ENCODE data around the gene ADGRG1. TPM values are rescaled to one million over a fixed set of nuclear protein-coding genes. Genes with fewer than 3 reads are reported as not detected.

ADGRG1 gene
- polyA plus RNA-seq, 1 experiment = 2.1 TPM

GRCh38 chr16:57651344-57652333, 23.2 kb downstream of the ADGRG1 start:
- H3K9me3 ChIP-seq (ENCODE audit: control insufficient read depth, insufficient read depth, low read length) = no peaks in the 10 kb centered on the region; the same call in 1 of the 2 replicates
- TF ChIP-seq, protein P1, sequence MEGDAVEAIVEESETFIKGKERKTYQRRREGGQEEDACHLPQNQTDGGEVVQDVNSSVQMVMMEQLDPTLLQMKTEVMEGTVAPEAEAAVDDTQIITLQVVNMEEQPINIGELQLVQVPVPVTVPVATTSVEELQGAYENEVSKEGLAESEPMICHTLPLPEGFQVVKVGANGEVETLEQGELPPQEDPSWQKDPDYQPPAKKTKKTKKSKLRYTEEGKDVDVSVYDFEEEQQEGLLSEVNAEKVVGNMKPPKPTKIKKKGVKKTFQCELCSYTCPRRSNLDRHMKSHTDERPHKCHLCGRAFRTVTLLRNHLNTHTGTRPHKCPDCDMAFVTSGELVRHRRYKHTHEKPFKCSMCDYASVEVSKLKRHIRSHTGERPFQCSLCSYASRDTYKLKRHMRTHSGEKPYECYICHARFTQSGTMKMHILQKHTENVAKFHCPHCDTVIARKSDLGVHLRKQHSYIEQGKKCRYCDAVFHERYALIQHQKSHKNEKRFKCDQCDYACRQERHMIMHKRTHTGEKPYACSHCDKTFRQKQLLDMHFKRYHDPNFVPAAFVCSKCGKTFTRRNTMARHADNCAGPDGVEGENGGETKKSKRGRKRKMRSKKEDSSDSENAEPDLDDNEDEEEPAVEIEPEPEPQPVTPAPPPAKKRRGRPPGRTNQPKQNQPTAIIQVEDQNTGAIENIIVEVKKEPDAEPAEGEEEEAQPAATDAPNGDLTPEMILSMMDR (IDR thresholded peaks at IDR 0.05; ENCODE audit: low read depth, low read length) = no peak
- H3K27me3 ChIP-seq (ENCODE audit: control insufficient read depth, insufficient read depth, low read length) = no peaks in the 10 kb centered on the region
- ChIA-PET POLR2A (no interaction called here), CTCF (interaction anchor here (1.0 to 1.5 kb wide), 3 partner anchors 51 to 75 kb away, joined by 3 to 8 read pairs (median 8); no protein-coding TSS in a partner anchor)
- no peak for DNase-seq (ENCODE audit: low read depth, low spot score)
- H3K4me3 ChIP-seq (ENCODE audit: low read depth, low read length) = no peak overlapping the region
- no peak overlapping the region for H3K27ac ChIP-seq (ENCODE audit: low read depth, low read length)

GRCh38 chr16:57652695-57653471, 24.5 kb downstream of the ADGRG1 start:
- TF ChIP-seq, protein P1 (IDR thresholded peaks at IDR 0.05; ENCODE audit: low read depth, low read length) = no peak
- CTCF ChIA-PET = interaction anchor here (1.0 to 1.5 kb wide), 4 partner anchors 52 to 76 kb away, joined by 3 to 8 read pairs (median 6); no protein-coding TSS in a partner anchor
- POLR2A ChIA-PET = no interaction called here
- DNase-seq (ENCODE audit: low read depth, low spot score) = no peak
- H3K4me3 ChIP-seq (ENCODE audit: low read depth, low read length) = no peak overlapping the region
- no peaks in the 10 kb centered on the region for H3K27me3 ChIP-seq (ENCODE audit: control insufficient read depth, insufficient read depth, low read length)
- H3K27ac ChIP-seq (ENCODE audit: low read depth, low read length) = no peak overlapping the region
- no peaks in the 10 kb centered on the region; the same call in 1 of the 2 replicates for H3K9me3 ChIP-seq (ENCODE audit: control insufficient read depth, insufficient read depth, low read length)

GRCh38 chr16:57653936-57654335, 25.5 kb downstream of the ADGRG1 start:
- ChIA-PET POLR2A (no interaction called here), CTCF (interaction anchor here (0.7 to 1.1 kb wide), 2 partner anchors 63 to 110 kb away, joined by 3 read pairs; no protein-coding TSS in a partner anchor)
- no peak overlapping the region for H3K27ac ChIP-seq (ENCODE audit: low read depth, low read length)

GRCh38 chr16:57656342-57656955, 28.0 kb downstream of the ADGRG1 start:
- no peak overlapping the region for H3K4me3 ChIP-seq (ENCODE audit: low read depth, low read length)
- no peaks in the 10 kb centered on the region for H3K27me3 ChIP-seq (ENCODE audit: control insufficient read depth, insufficient read depth, low read length)
- TF ChIP-seq, protein P1 (IDR thresholded peaks at IDR 0.05; ENCODE audit: low read depth, low read length) = no peak
- DNase-seq (ENCODE audit: low read depth, low spot score) = no peak
- H3K27ac ChIP-seq (ENCODE audit: low read depth, low read length) = no peak overlapping the region
- H3K9me3 ChIP-seq (ENCODE audit: control insufficient read depth, insufficient read depth, low read length) = no peaks in the 10 kb centered on the region; the same call in 1 of the 2 replicates
- CTCF ChIA-PET = interaction anchor here (1.6 kb wide), 1 partner anchor 8 kb away, joined by 6 read pairs; no protein-coding TSS in a partner anchor
- POLR2A ChIA-PET = no interaction called here

More at GRCh38 chr16:57653936-57654335, 25.5 kb downstream of the ADGRG1 start:
- H3K27me3 ChIP-seq (ENCODE audit: control insufficient read depth, insufficient read depth, low read length) = no peaks in the 10 kb centered on the region
- H3K4me3 ChIP-seq (ENCODE audit: low read depth, low read length) = no peak overlapping the region
- TF ChIP-seq, protein P1 (IDR thresholded peaks at IDR 0.05; ENCODE audit: low read depth, low read length) = no peak
- DNase-seq (ENCODE audit: low read depth, low spot score) = no peak
- H3K9me3 ChIP-seq (ENCODE audit: control insufficient read depth, insufficient read depth, low read length) = no peaks in the 10 kb centered on the region; the same call in 1 of the 2 replicates

Measured in AG04450 (cell line).